ENCODE measurements around the gene ACSL6.

ACSL6 gene

GRCh38 chr5:132011622-132012343, at the start of gene ACSL6:
Gene ACSL6, minus strand, starts transcription at chr5:132011658. Its CDS starts 105 bp downstream, at chr5:132011553.
- peak; percentile 34 for DNase-seq

- DNase-seq = no peak
These were observed 49.2 kb upstream of the ACSL6 start, which contains the start of gene IL3 for GRCh38 chr5:132060501-132061161. Gene IL3, plus strand, starts transcription at chr5:132060655. Its CDS starts 52 bp downstream, at chr5:132060707.

GRCh38 chr5:132059696-132060500, 48.4 kb upstream of the ACSL6 start:
- DNase-seq = no peak

GRCh38 chr5:132059043-132059695, 47.7 kb upstream of the ACSL6 start:
- no peak for DNase-seq

- no peak for DNase-seq
These were observed 47.2 kb upstream of the ACSL6 start for GRCh38 chr5:132058646-132059042.

GRCh38 chr5:132057498-132058255, 46.2 kb upstream of the ACSL6 start:
- DNase-seq = no peak

- no peak for DNase-seq
These were observed 45.4 kb upstream of the ACSL6 start for GRCh38 chr5:132056610-132057497.

GRCh38 chr5:132055808-132056609, 44.6 kb upstream of the ACSL6 start:
- DNase-seq = no peak

- peak; percentile 2 for DNase-seq
These were observed 44.0 kb upstream of the ACSL6 start for GRCh38 chr5:132055441-132055807.

- no peak for DNase-seq
These were observed 43.4 kb upstream of the ACSL6 start for GRCh38 chr5:132054697-132055440.

GRCh38 chr5:132054031-132054696, 42.7 kb upstream of the ACSL6 start:
- no peak for DNase-seq

GRCh38 chr5:132053483-132053882, 42.0 kb upstream of the ACSL6 start:
- no peak for DNase-seq

GRCh38 chr5:132052520-132052919, 41.1 kb upstream of the ACSL6 start:
- DNase-seq = no peak

GRCh38 chr5:132050661-132051552, 39.4 kb upstream of the ACSL6 start:
- DNase-seq = peak; percentile 12

- no peak for DNase-seq
These were observed 38.7 kb upstream of the ACSL6 start for GRCh38 chr5:132050136-132050535.

GRCh38 chr5:132049559-132049958, 38.1 kb upstream of the ACSL6 start:
- DNase-seq = no peak

- no peak for DNase-seq
These were observed 37.6 kb upstream of the ACSL6 start for GRCh38 chr5:132049093-132049492.

GRCh38 chr5:132046880-132047299, 35.4 kb upstream of the ACSL6 start:
- DNase-seq = peak; percentile 16

All from NCI-H345 (cell line).